Esophagus squamous epithelium (tissue), 5 donors: Measurements from ENCODE around the gene RNPEPL1. TPM values are rescaled to one million over a fixed set of nuclear protein-coding genes. Genes with fewer than 3 reads are reported as not detected.

Experiments
- DNase-seq: peaks from one replicate; lab custom pipeline; 2025; lab: John Stamatoyannopoulos, UW
- H3K27ac ChIP-seq, 4 donors: fragments of 200-600 bp; sonication (generic); one replicate each; pipeline ENCODE4 v1.5.1; 2016 to 2019; ENCODE audit warnings: mild to moderate bottlenecking in 1 of 4
- H3K27me3 ChIP-seq, 4 donors: fragments of 200-600 bp; sonication (generic); 1 replicate in 3 of 4; 2 replicates in 1 of 4; pipeline versions ENCODE4 v1.5.1 to v1.6.0; 2017 to 2021; ENCODE audit warnings: antibody characterized with exemption in 1 of 4
- H3K36me3 ChIP-seq, 3 donors: fragments of 200-600 bp; sonication (generic); one replicate each; pipeline ENCODE4 v1.5.1; 2016 to 2019
- H3K4me1 ChIP-seq, 3 donors: fragments of 200-600 bp; sonication (generic); one replicate each; pipeline ENCODE4 v1.5.1; 2017 to 2019
- H3K4me3 ChIP-seq, 4 donors: fragments of 200-600 bp; sonication (generic); 1 replicate in 3 of 4; 2 replicates in 1 of 4; pipeline ENCODE4 v1.5.1; 2016 to 2019; ENCODE audit warnings: mild to moderate bottlenecking in 2 of 4, moderate library complexity in 1 of 4
- H3K9me3 ChIP-seq, 3 donors: fragments of 200-600 bp; sonication (generic); one replicate each; pipeline ENCODE4 v1.5.1; 2016 to 2019
- CTCF ChIP-seq, 6 experiments: fragments of 450-650 bp in 4 of 6; fragments of 200-600 bp in 2 of 6; sonication (generic) in 2 of 6; IDR thresholded peaks; one replicate each; pipeline ENCODE4 v1.5.1; 2016 to 2019; ENCODE audit warnings: antibody characterized with exemption in 6 of 6, mild to moderate bottlenecking in 4 of 6, moderate library complexity in 4 of 6
- POLR2A ChIP-seq, 4 donors: fragments of 450-650 bp; IDR thresholded peaks; one replicate each; pipeline ENCODE4 v1.6.1; 2017; ENCODE audit warnings: antibody characterized with exemption in 4 of 4, mild to moderate bottlenecking in 4 of 4, moderate library complexity in 3 of 4
- WGBS, 2 donors: methylation state at CpG; one replicate each; pipeline ENCODE4 v1.1.5; 2018; 5-methylcytosine and 5-hydroxymethylcytosine counted together
- intact Hi-C: fragments of 100-400 bp; cut with DNase I; formaldehyde crosslinking; loops from one replicate; pipeline ENCODE4 v1.15.0; 2022
- total RNA-seq, 4 donors: library from RNA; depleted of rRNA; stranded (reverse); fragments of >200 nt; gene quantifications; one replicate each; pipeline ENCODE4 v1.1.0, GENCODE V29; 2016
- donor health status: DM: yes; HTN: yes; CAD: no.

RNPEPL1 gene
- total RNA-seq, 4 donors from 2014 or later, result 41.9 to 96.5 (median 48.1) TPM

GRCh38 chr2:240551811-240552210 lies 16.5 kb upstream of the RNPEPL1 start:
- TF ChIP-seq POLR2A (IDR thresholded peaks at IDR 0.05) (no peak), CTCF (IDR thresholded peaks at IDR 0.05) (no peak)
- WGBS, 2 donors, result 38 to 42% methylated on average over 1 of the region's 1 CpG
- DNase-seq, result no peak

GRCh38 chr2:240553956-240554480 lies 14.3 kb upstream of the RNPEPL1 start:
- no peaks in the 10 kb centered on the region for H3K27me3 ChIP-seq
- 91 to 93% methylated on average over 4 to 6 of the region's 7 CpGs for WGBS, 2 donors
- TF ChIP-seq POLR2A (IDR thresholded peaks at IDR 0.05) (no peak), CTCF (IDR thresholded peaks at IDR 0.05) (no peak)
- no peaks in the 10 kb centered on the region for H3K9me3 ChIP-seq
- H3K36me3 ChIP-seq, result peaks cover 0 to 58% (median 4%) of the 10 kb centered on the region in 3 donors
- no peak overlapping the region for H3K27ac ChIP-seq
- peaks cover 17 to 29% (median 20%) of the 10 kb centered on the region in 3 donors for H3K4me1 ChIP-seq
- DNase-seq, result no peak
- intact Hi-C loops, result no loop called here
- H3K4me3 ChIP-seq, result no peak overlapping the region

More at GRCh38 chr2:240551811-240552210, 16.5 kb upstream of the RNPEPL1 start:
- H3K27me3 ChIP-seq, result no peaks in the 10 kb centered on the region
- peak overlapping the region in 2 of 4 donors; percentile 54 to 63 for H3K27ac ChIP-seq
- H3K9me3 ChIP-seq, result no peaks in the 10 kb centered on the region
- H3K36me3 ChIP-seq, result peaks cover 0 to 58% (median 4%) of the 10 kb centered on the region in 3 donors
- H3K4me3 ChIP-seq, result no peak overlapping the region
- intact Hi-C loops, result no loop called here
- H3K4me1 ChIP-seq, result peaks cover under 1 to 7% (median under 1%) of the 10 kb centered on the region in 3 donors

GRCh38 chr2:240554767-240555493 lies 13.4 kb upstream of the RNPEPL1 start:
- Histone ChIP-seq H3K27me3 (no peaks in the 10 kb centered on the region), H3K36me3 (peaks cover 0 to 58% (median 4%) of the 10 kb centered on the region in 3 donors), H3K9me3 (no peaks in the 10 kb centered on the region), H3K4me3 (no peak overlapping the region), H3K4me1 (peaks cover 17 to 38% (median 28%) of the 10 kb centered on the region in 3 donors), H3K27ac (no peak overlapping the region)
- TF ChIP-seq CTCF (IDR thresholded peaks at IDR 0.05) (no peak), POLR2A (IDR thresholded peaks at IDR 0.05) (no peak)
- no peak for DNase-seq
- WGBS, 2 donors, result 80 to 97% methylated on average over 3 to 5 of the region's 17 CpGs
- intact Hi-C loops, result no loop called here

GRCh38 chr2:240555541-240556250 lies 12.6 kb upstream of the RNPEPL1 start:
- no peak overlapping the region for H3K27ac ChIP-seq
- H3K27me3 ChIP-seq, result no peaks in the 10 kb centered on the region
- no peaks in the 10 kb centered on the region for H3K9me3 ChIP-seq
- WGBS, 2 donors, result 74 to 85% methylated on average over 3 to 6 of the region's 16 CpGs
- no peak overlapping the region for H3K4me3 ChIP-seq
- intact Hi-C loops, result no loop called here
- DNase-seq, result no peak
- H3K4me1 ChIP-seq, result peaks cover 17 to 40% (median 28%) of the 10 kb centered on the region in 3 donors
- TF ChIP-seq POLR2A (IDR thresholded peaks at IDR 0.05), result no peak
- no peak for TF ChIP-seq CTCF (IDR thresholded peaks at IDR 0.05)
- H3K36me3 ChIP-seq, result peaks cover 0 to 53% (median 4%) of the 10 kb centered on the region in 3 donors
